Kidney (tissue), 14 donors: ENCODE measurements around the gene BSG. TPM values are rescaled to one million over a fixed set of nuclear protein-coding genes. Genes with fewer than 3 reads are reported as not detected.
A peak's percentile ranks its signal among the peaks of the same experiment; 100 is the strongest.

Experiments used
- DNase-seq, 5 donors: peaks; one replicate each; pipeline ENCODE4 v3.0.0-alpha.2; 2013 to 2020
- FAIRE-seq: peaks from 2 replicates; lab custom pipeline; 2012; peaks lifted over from hg19 to GRCh38; lab: Jason Lieb, UNC
- H3K27ac ChIP-seq, 2 donors: one replicate each; pipeline ENCODE4 v1.7.0; 2013; ENCODE audit warnings: low read depth in 2 of 2, low read length in 2 of 2, inconsistent platforms in 1 of 2
- H3K27me3 ChIP-seq: one replicate; pipeline ENCODE4 v1.7.1; 2013; ENCODE audit warnings: low read length, inconsistent platforms; ENCODE audit not compliant: control insufficient read depth, insufficient read depth
- H3K36me3 ChIP-seq, 3 donors: one replicate each; pipeline versions ENCODE4 v1.7.0 to v1.7.1; 2013; ENCODE audit warnings: low read length in 3 of 3, control low read depth in 1 of 3, inconsistent platforms in 1 of 3; ENCODE audit not compliant: insufficient read depth in 3 of 3, control insufficient read depth in 2 of 3
- H3K4me1 ChIP-seq, 3 donors: one replicate each; pipeline versions ENCODE4 v1.7.0 to v1.7.1; 2013; ENCODE audit warnings: low read length in 3 of 3, inconsistent platforms in 1 of 3, low read depth in 1 of 3; ENCODE audit not compliant: control insufficient read depth in 2 of 3, insufficient read depth in 2 of 3
- H3K4me3 ChIP-seq, 3 donors: one replicate each; pipeline versions ENCODE4 v1.7.0 to v1.8.1; 2013; ENCODE audit warnings: low read length in 3 of 3, control low read depth in 1 of 3, inconsistent platforms in 1 of 3
- H3K9ac ChIP-seq, 3 donors: one replicate each; pipeline versions ENCODE4 v1.7.0 to v1.7.1; 2013; ENCODE audit warnings: low read length in 3 of 3, control low read depth in 1 of 3, inconsistent platforms in 1 of 3
- H3K9me3 ChIP-seq, 3 donors: one replicate each; pipeline versions ENCODE4 v1.7.0 to v1.7.1; 2013; ENCODE audit warnings: low read length in 3 of 3, control low read depth in 1 of 3, inconsistent platforms in 1 of 3; ENCODE audit not compliant: control insufficient read depth in 2 of 3, insufficient read depth in 1 of 3
- CTCF ChIP-seq: IDR thresholded peaks from 3 replicates; pipeline ENCODE4 v1.5.1; 2012; ENCODE audit warnings: mild to moderate bottlenecking, moderate library complexity, borderline replicate concordance; ENCODE audit not compliant: insufficient read depth; ENCODE audit errors: extremely low read depth
- intact Hi-C: fragments of 100-400 bp; cut with DNase I; formaldehyde crosslinking; loops from one replicate; pipeline ENCODE4 v1.11.1; 2022
- polyA plus RNA-seq: library from polyadenylated mRNA; stranded (reverse); fragments of 350-450 nt; fragmentation: Illumina TruSeq; extraction: RNeasy Lipid Tissue Mini Kit (QIAGEN cat#74804); gene quantifications from one replicate; pipeline ENCODE4 v1.2.3, GENCODE V29; 2014; ENCODE audit warnings: low read depth, low replicate concordance; ENCODE audit not compliant: insufficient read depth
- total RNA-seq: library from RNA; stranded (reverse); fragmentation: NEBNext Ultra II Directional; extraction: Animal tissue kit (Norgen Biotek cat#: 25700); gene quantifications from one replicate; pipeline ENCODE4 v1.2.1, GENCODE V29; 2021
- donor health status: control.
- donor health status: control.
- donor health status: control.
- donor health status: control.
- donor health status: control.
- donor health status: DM: yes; HTN: yes; CAD: no.
- donor health status: Normal renal cell carcinoma (clear cell type).

The BSG gene
- total and polyA plus RNA-seq, 2 donors from 2014 or later, result 554 to 984 TPM

DNA sequence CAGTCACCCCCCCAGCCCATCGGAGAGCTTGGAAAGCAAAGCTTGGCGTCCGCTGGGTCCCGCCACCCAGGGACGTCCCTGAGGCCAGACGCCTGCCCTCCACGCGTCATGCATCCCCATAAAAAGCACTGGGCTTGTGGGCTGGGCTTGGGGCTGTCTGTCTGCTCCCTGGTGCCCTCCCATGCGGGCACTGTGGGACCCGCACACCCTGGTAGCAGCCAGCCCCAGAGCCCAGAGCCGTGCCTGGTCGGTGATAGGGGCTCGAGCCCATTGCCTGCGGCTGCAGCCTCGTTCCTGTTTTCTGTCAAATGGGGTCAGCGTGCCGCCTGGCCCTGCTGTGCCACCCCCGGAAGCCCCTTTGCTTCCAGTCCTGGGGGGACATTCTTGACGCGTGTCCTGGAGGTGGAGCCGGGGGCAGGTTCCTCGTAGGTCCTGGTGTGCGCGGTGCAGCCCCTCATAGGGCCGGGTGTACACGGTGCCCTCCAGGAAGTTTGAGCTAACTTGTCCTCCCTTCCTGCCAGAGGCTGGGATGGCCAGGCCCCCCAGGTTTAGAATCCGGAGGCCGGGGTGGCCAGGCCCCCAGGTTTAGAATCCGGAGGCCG lies 32.9 kb upstream of the BSG start:
- FAIRE-seq, result no peak
- peaks cover 0 to 17% (median 5%) of the 10 kb centered on the region in 3 donors for H3K36me3 ChIP-seq
- H3K9me3 ChIP-seq, result no peaks in the 10 kb centered on the region
- H3K9ac ChIP-seq, result no peak overlapping the region
- no peak overlapping the region for H3K27ac ChIP-seq
- no peak overlapping the region for H3K4me3 ChIP-seq
- no peak for TF ChIP-seq CTCF
- H3K27me3 ChIP-seq, result no peaks in the 10 kb centered on the region
- intact Hi-C loops, result no loop called here
- DNase-seq, result peak in 1 of 5 donors; percentile 69
- peaks cover 0 to 4% (median 0%) of the 10 kb centered on the region in 3 donors for H3K4me1 ChIP-seq

GRCh38 chr19:540867-541637 lies 31.3 kb upstream of the BSG start:
- TF ChIP-seq CTCF, result no peak
- Histone ChIP-seq H3K36me3 (peaks cover 0 to 15% (median 5%) of the 10 kb centered on the region in 3 donors), H3K9me3 (no peaks in the 10 kb centered on the region), H3K9ac (no peak overlapping the region), H3K27me3 (no peaks in the 10 kb centered on the region), H3K27ac (no peak overlapping the region), H3K4me3 (no peak overlapping the region), H3K4me1 (no peaks in the 10 kb centered on the region)
- FAIRE-seq, result no peak
- intact Hi-C loops, result no loop called here
- peak in 1 of 5 donors; percentile 73 for DNase-seq

DNA sequence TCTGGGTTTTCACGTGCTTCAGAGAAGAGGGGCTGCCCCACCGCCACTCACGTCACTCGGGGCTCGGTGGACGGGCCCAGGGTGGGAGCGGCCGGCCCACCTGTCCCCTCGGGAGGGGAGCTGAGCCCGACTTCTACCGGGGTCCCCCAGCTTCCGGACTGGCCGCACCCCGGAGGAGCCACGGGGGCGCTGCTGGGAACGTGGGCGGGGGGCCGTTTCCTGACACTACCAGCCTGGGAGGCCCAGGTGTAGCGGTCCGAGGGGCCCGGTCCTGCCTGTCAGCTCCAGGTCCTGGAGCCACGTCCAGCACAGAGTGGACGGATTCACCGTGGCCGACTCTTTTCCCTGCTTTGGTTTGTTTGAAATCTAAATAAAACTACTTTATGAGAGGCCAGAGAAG lies 30.7 kb upstream of the BSG start:
- Histone ChIP-seq H3K4me3 (no peak overlapping the region), H3K27ac (no peak overlapping the region), H3K4me1 (no peaks in the 10 kb centered on the region), H3K9ac (no peak overlapping the region), H3K27me3 (no peaks in the 10 kb centered on the region), H3K9me3 (no peaks in the 10 kb centered on the region), H3K36me3 (peaks cover 0 to 10% (median 5%) of the 10 kb centered on the region in 3 donors)
- DNase-seq (peak in 1 of 5 donors; percentile 67), FAIRE-seq (no peak)
- TF ChIP-seq CTCF, result no peak
- intact Hi-C loops, result no loop called here
